Adipocyte (in vitro differentiated cells): ENCODE data around the gene PDE11A.
A peak's percentile ranks its signal among the peaks of the same experiment; 100 is the strongest.

Experiments used
- DNase-seq: peaks from one replicate; pipeline ENCODE4 v3.0.0-alpha.2; 2015; ENCODE audit warnings: low read depth
- H3K27me3 ChIP-seq: replicated peaks from 2 replicates; pipeline ENCODE4 v1.7.0; 2013; ENCODE audit warnings: mild to moderate bottlenecking, low read length, moderate library complexity; ENCODE audit not compliant: control insufficient read depth, insufficient read depth
- H3K36me3 ChIP-seq: 2 replicates; pipeline ENCODE4 v1.7.0; 2013; ENCODE audit warnings: low read length, mild to moderate bottlenecking, moderate library complexity; ENCODE audit not compliant: control insufficient read depth, insufficient read depth, severe bottlenecking
- H3K4me1 ChIP-seq: 2 replicates; pipeline ENCODE4 v1.7.0; 2013; ENCODE audit warnings: mild to moderate bottlenecking, low read length, moderate library complexity; ENCODE audit not compliant: control insufficient read depth, insufficient read depth
- H3K4me3 ChIP-seq: 2 replicates; pipeline ENCODE4 v1.7.0; 2013; ENCODE audit warnings: mild to moderate bottlenecking, low read length, moderate library complexity
- H3K9ac ChIP-seq: 2 replicates; pipeline ENCODE4 v1.7.0; 2013; ENCODE audit warnings: mild to moderate bottlenecking, low read length, moderate library complexity
- H3K9me3 ChIP-seq: 2 replicates; pipeline ENCODE4 v1.7.0; 2013; ENCODE audit warnings: mild to moderate bottlenecking, low read length, moderate library complexity; ENCODE audit not compliant: control insufficient read depth

PDE11A gene

DNA sequence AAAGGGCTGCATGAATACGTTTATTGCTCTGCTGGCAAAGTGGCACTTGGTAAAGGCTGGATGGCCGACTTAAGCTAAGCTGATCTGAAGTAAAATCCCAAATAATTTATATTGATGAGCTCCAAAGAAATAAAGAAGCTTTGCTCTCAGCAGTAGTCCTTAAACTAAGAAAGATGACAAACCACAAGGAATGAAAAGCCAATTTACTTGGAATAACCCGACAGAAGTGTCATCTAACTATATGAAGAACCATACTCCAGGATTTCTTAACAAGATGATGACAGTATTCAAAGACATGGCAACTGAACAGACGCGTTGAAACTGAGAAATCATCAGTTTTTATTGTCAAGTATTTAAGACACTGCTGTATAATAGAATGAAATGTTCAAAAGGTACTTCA lies 294.1 kb downstream of the PDE11A start:
- peaks cover 4% of the 10 kb centered on the region for H3K4me1 ChIP-seq
- no peak overlapping the region for H3K9ac ChIP-seq
- H3K27me3 ChIP-seq: no peaks in the 10 kb centered on the region
- H3K9me3 ChIP-seq: peaks cover 10% of the 10 kb centered on the region
- DNase-seq: no peak
- H3K36me3 ChIP-seq: no peaks in the 10 kb centered on the region
- no peak overlapping the region for H3K4me3 ChIP-seq

DNA sequence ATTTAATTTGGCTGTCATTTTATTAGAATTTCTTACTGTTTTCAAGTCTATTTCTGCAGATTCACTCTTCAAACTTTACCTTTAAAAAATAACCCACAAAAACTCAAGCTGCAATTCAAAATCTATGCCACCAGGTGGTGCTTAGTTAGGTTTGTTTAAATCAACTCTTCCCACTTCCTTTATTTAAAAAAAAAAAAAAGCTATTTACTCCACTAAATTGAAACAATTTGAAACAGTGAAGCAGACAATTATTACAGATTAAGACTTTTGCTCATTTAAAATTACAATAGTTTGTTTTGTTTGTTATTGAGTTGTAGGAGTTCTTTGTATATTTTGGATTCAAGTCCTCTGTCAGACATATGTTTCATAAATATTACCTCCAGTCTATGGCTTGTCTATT lies 300.0 kb downstream of the PDE11A start:
- peak; percentile 71 for DNase-seq
- Histone ChIP-seq H3K27me3 (no peaks in the 10 kb centered on the region), H3K36me3 (no peaks in the 10 kb centered on the region), H3K9ac (peak overlapping the region; percentile 25), H3K4me1 (peaks cover 5% of the 10 kb centered on the region), H3K4me3 (no peak overlapping the region), H3K9me3 (peaks cover 10% of the 10 kb centered on the region)

DNA sequence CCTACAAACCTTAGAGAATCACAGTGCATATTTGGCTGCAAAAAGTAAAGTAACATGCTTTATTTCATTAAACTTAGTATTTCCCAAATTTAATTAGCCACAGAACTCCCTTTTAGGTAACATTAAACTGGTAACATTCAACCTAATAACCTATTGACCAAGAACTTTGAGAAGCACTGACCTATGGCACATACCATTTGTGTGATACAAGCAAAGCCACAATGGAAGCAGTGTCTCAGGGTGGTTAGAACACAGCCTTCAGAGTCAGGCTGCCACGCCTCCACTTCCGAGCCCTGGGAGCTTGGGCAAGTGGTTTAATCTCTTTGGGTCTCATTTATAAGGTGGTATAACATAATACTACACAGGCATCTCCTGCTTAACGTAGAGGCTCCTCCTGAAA lies 301.4 kb downstream of the PDE11A start:
- H3K9me3 ChIP-seq: peaks cover 10% of the 10 kb centered on the region
- peaks cover 5% of the 10 kb centered on the region for H3K4me1 ChIP-seq
- no peaks in the 10 kb centered on the region for H3K27me3 ChIP-seq
- H3K36me3 ChIP-seq: no peaks in the 10 kb centered on the region
- DNase-seq: no peak
- H3K4me3 ChIP-seq: no peak overlapping the region
- H3K9ac ChIP-seq: no peak overlapping the region

DNA sequence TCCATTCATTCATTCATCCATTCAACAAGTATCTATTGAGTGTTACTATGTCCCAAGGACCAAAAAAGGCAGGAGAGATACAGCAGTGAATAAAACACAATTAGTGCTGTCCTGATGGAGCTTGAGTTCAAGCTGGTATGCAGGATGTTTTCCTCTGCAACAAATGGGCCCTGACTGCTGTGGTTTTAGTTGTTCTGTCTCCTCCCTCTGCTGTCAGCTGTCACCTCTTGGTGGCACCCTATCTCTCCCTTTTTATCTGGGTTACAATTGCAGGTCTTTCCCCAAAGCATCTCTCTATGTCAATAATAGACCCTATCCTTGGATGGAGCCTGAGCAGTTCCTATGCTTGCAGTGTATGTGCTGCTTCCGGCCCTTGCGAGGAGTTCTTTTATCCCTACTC lies 304.8 kb downstream of the PDE11A start:
- Histone ChIP-seq H3K4me3 (no peak overlapping the region), H3K27me3 (no peaks in the 10 kb centered on the region), H3K36me3 (no peaks in the 10 kb centered on the region), H3K9ac (no peak overlapping the region), H3K4me1 (peaks cover 8% of the 10 kb centered on the region), H3K9me3 (no peaks in the 10 kb centered on the region)
- DNase-seq: no peak

DNA sequence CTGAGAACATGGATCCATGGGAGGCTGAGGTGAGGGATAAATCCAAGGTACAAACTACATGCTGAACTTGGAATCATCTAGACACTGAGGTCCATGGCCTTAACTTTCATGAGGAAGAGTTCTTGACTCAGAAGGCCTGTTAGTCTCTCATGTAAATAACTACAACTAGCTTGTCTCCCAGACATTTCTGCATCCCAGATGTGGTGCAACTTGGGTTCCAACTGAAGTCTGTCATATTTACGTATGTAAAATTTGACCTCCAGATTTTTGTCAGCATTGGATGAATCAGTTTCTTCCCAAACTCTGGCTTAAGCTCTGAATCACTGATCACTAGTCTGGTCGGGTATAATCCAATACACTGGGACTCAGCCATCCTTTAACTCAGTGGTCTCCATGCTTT lies 306.9 kb downstream of the PDE11A start:
- H3K36me3 ChIP-seq: no peaks in the 10 kb centered on the region
- no peak overlapping the region for H3K4me3 ChIP-seq
- peaks cover 4% of the 10 kb centered on the region for H3K27me3 ChIP-seq
- no peaks in the 10 kb centered on the region for H3K9me3 ChIP-seq
- no peak overlapping the region for H3K9ac ChIP-seq
- peaks cover 3% of the 10 kb centered on the region for H3K4me1 ChIP-seq
- no peak for DNase-seq

DNA sequence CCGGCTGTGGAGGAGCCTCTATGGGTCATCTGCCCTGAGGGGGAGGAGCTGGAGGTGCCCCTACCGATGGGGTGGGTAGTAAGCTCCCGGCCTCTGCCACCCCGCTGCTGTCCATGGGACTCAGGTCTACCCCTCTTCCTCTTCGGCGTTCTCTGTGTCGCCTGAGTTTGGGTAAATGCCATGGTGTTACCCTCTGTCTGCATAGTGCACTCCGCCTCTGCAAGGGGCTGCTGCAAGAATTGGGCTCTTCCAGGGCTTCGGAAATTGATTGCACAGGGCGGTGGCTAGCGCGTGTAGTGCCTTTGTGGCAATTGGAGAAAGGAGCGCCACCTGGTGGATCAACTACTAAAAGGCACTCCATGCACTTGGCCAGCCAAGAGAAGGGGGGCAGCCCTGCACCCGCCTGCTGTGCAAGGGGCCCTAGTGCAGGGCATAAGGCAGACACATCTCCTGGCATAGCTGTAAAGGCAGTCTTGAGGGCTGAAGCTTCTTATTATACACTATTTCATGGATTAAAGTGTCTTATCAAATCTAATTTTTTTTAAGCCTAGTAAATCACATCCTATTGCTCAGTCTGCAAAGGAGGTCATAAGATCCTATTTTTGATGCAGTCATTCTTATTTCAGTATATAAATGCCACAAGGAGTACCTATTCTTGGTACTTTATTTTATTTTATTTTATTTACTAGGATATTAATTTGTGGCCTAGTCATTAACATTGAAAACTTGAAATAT lies 308.9 kb downstream of the PDE11A start:
- Histone ChIP-seq H3K4me1 (peaks cover 6% of the 10 kb centered on the region), H3K36me3 (no peaks in the 10 kb centered on the region), H3K27me3 (peaks cover 4% of the 10 kb centered on the region), H3K4me3 (no peak overlapping the region), H3K9me3 (no peaks in the 10 kb centered on the region), H3K9ac (no peak overlapping the region)
- peak; percentile 83 for DNase-seq

DNA sequence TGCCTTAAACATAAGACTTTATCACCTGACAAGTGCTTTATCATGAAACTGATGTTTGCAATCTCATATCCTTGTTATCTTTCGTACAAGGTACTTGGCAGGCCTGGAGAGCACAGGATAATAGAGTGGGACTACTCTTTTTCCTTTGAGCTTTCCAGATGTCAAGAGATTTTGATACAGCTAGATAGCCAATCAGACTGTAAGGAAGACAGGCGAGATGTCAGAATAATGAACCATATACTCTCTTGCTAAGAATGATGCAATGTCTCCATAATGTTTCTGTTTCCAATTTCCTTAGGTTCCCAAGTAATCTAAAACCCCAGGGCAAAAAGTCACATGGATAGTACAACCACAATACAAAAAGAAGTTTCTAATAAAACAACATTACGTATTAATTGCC lies 313.1 kb downstream of the PDE11A start:
- Histone ChIP-seq H3K27me3 (peaks cover 4% of the 10 kb centered on the region), H3K4me3 (no peak overlapping the region), H3K4me1 (peaks cover 13% of the 10 kb centered on the region), H3K9ac (no peak overlapping the region), H3K9me3 (no peaks in the 10 kb centered on the region), H3K36me3 (no peaks in the 10 kb centered on the region)
- DNase-seq: peak; percentile 24

DNA sequence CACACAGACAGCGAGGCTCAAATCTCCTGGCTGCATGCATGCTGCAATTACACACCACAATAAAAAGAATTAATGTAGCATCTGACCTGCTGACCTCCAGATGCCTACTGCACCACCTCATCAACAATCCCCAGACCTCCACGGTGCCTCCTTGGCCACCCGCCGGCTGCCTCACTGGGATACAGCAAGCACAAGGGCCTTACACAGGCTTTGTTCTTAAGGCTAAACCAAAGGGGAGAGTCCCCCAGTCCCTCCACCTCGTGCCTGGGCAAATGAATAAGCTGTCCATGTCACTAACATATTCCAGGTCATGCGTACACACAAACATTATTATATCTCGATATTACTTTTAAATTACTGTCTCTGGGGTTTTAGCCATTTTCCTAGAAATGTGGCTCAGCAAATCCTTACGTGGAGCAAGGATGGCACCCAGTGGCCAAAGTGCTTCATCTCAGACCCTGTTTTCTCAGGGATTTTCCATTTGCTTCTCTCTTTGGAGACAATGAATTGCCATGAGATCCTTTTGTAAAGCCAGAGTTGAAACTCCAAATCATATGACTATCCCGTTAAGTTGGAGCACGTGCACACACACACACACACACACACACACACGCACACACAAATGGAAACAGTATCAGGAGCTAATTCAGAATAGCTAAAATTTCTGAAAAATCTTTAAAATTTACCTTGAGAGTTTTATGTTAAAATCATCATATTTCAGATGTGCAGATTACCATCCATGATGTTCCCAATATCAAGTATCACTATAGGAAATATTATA lies 313.8 kb downstream of the PDE11A start:
- Histone ChIP-seq H3K9me3 (no peaks in the 10 kb centered on the region), H3K4me3 (no peak overlapping the region)
- DNase-seq: peak; percentile 79

DNA sequence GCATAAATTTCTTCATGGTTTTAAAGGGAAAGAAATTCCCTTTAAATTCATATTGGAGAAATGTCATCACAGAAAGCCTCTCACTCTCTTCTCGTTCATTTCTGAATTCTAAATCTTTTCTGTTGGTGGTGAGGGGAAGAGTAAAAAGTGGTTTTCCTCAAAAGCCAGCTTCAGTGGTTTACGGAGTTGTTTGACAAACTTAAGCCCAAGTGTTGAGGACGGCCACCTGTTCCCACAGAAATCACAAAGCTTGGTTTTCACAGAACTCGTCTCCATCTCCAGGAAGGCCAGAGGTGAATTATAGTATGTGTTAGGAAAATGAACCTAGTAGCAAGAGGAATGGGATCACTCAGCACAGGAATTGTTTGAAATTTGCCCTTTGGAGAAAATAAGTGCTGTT lies 316.2 kb downstream of the PDE11A start:
- DNase-seq: no peak
- H3K9me3 ChIP-seq: no peaks in the 10 kb centered on the region
- no peaks in the 10 kb centered on the region for H3K36me3 ChIP-seq
- no peaks in the 10 kb centered on the region for H3K27me3 ChIP-seq
- no peak overlapping the region for H3K4me3 ChIP-seq
- H3K9ac ChIP-seq: no peak overlapping the region
- peaks cover 15% of the 10 kb centered on the region for H3K4me1 ChIP-seq

More for the DNA sequence above, 313.8 kb downstream of the PDE11A start:
- H3K27me3 ChIP-seq: peaks cover 4% of the 10 kb centered on the region
- H3K9ac ChIP-seq: no peak overlapping the region
- peaks cover 16% of the 10 kb centered on the region for H3K4me1 ChIP-seq
- H3K36me3 ChIP-seq: no peaks in the 10 kb centered on the region

DNA sequence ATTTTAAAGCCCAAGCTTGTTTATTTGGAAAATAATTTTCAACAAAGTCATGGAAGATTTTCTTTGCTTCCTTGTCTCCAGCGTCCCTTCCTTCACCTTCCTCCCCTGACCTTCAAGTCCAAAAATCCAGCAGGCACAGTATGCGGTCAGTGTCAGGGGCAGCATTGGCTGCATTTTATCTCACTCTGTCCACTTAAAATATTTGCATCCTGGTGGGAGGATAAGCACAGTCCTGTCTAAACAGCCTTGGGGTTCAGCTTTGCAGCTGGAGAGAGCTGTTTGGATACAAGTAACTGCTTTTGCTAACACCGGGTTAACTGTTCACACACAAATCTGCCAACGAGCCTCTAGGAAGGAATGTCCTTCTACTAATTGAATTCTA lies 318.1 kb downstream of the PDE11A start:
- H3K27me3 ChIP-seq: no peaks in the 10 kb centered on the region
- H3K36me3 ChIP-seq: no peaks in the 10 kb centered on the region
- no peak overlapping the region for H3K9ac ChIP-seq
- peaks cover 15% of the 10 kb centered on the region for H3K4me1 ChIP-seq
- no peak overlapping the region for H3K4me3 ChIP-seq
- DNase-seq: no peak
- H3K9me3 ChIP-seq: no peaks in the 10 kb centered on the region

DNA sequence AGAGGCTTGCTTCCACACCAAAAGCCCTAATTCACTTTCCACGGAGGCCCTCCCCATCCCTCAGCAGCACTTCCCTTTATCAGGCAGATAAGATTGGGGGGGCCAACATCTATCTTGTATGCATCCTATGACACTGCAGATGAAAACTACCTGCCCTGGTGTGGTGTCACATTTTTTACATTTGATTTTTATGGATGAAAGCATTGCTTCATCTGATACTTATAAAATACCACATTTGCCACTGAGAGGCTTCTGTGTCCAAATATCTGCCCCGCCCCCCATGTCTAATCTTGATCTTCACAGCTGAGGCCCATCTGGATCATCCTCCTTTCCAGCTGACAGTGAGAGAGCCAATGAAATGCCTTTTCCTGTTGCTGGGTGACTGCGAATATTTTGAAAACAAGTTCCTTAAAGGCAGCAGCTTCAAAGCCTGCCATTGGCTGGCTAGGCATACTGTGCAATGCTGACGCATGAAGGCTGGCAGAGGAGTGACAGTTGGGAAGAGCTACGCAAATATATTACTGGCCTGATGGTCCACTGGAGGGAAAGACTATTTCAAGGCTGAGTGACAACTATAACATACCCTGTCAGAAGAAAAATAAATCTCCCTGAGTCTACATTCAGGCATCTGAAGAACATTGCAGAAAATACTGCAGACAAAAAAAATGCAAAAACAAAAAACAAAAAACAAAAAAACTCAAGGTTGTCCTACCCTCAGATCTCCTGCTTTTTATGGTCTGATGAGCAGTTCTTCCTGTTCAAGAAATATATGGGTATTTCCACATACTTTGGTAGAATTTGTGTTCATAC lies 318.7 kb downstream of the PDE11A start:
- H3K27me3 ChIP-seq: no peaks in the 10 kb centered on the region
- H3K4me3 ChIP-seq: no peak overlapping the region
- H3K36me3 ChIP-seq: no peaks in the 10 kb centered on the region
- peak; percentile 59 for DNase-seq
- H3K9me3 ChIP-seq: no peaks in the 10 kb centered on the region
- peaks cover 13% of the 10 kb centered on the region for H3K4me1 ChIP-seq
- H3K9ac ChIP-seq: no peak overlapping the region
